Smooth muscle cell of the brain vasculature (primary cell): ENCODE results near the gene IL22RA1.

Source experiments
- DNase-seq: peaks from one replicate; pipeline ENCODE4 v3.0.0-alpha.2; 2012; ENCODE audit warnings: low read depth, low spot score

The IL22RA1 gene

GRCh38 chr1:24142546-24143534 lies at the start of gene IL22RA1:
TSS of gene IL22RA1 (minus strand) at chr1:24143140. CDS start at chr1:24143082, 58 bp downstream.
- no peak for DNase-seq

- DNase-seq = no peak
Measured at GRCh38 chr1:24191860-24192259, 48.9 kb upstream of the IL22RA1 start.

- no peak for DNase-seq
Measured at GRCh38 chr1:24190983-24191461, 48.1 kb upstream of the IL22RA1 start.

- DNase-seq = no peak
Measured at GRCh38 chr1:24189528-24189927, 46.6 kb upstream of the IL22RA1 start.

- no peak for DNase-seq
Measured at GRCh38 chr1:24186993-24187790, 44.3 kb upstream of the IL22RA1 start, which contains the start of gene IFNLR1. TSS of gene IFNLR1 (minus strand) at chr1:24187289. CDS start at chr1:24187248, 41 bp downstream.

- no peak for DNase-seq
Measured at GRCh38 chr1:24186711-24186992, 43.7 kb upstream of the IL22RA1 start.

GRCh38 chr1:24186031-24186710 lies 43.2 kb upstream of the IL22RA1 start:
- no peak for DNase-seq

- DNase-seq = no peak
Measured at GRCh38 chr1:24185076-24185475, 42.1 kb upstream of the IL22RA1 start.

GRCh38 chr1:24182061-24182460 lies 39.1 kb upstream of the IL22RA1 start:
- no peak for DNase-seq

- DNase-seq = no peak
Measured at GRCh38 chr1:24181619-24182018, 38.7 kb upstream of the IL22RA1 start.

GRCh38 chr1:24180676-24181075 lies 37.7 kb upstream of the IL22RA1 start:
- DNase-seq = no peak

- no peak for DNase-seq
Measured at GRCh38 chr1:24179251-24179840, 36.4 kb upstream of the IL22RA1 start.

- no peak for DNase-seq
Measured at GRCh38 chr1:24178407-24178806, 35.5 kb upstream of the IL22RA1 start.

GRCh38 chr1:24177161-24177560 lies 34.2 kb upstream of the IL22RA1 start:
- no peak for DNase-seq

- DNase-seq = no peak
Measured at GRCh38 chr1:24175033-24175755, 32.3 kb upstream of the IL22RA1 start.

- DNase-seq = no peak
Measured at GRCh38 chr1:24173638-24174575, 31.0 kb upstream of the IL22RA1 start.

GRCh38 chr1:24172598-24172997 lies 29.7 kb upstream of the IL22RA1 start:
- DNase-seq = no peak

GRCh38 chr1:24169286-24169685 lies 26.3 kb upstream of the IL22RA1 start:
- DNase-seq = no peak

GRCh38 chr1:24168245-24168644 lies 25.3 kb upstream of the IL22RA1 start:
- DNase-seq = no peak

GRCh38 chr1:24167008-24167407 lies 24.1 kb upstream of the IL22RA1 start:
- DNase-seq = no peak
